ENCODE data around the gene GLIS2. TPM values are rescaled to one million over a fixed set of nuclear protein-coding genes. Genes with fewer than 3 reads are reported as not detected.

Gene GLIS2
- total and polyA plus RNA-seq, 3 donors from 2014 or later: 4.8 to 15.0 (median 6.7) TPM

DNA sequence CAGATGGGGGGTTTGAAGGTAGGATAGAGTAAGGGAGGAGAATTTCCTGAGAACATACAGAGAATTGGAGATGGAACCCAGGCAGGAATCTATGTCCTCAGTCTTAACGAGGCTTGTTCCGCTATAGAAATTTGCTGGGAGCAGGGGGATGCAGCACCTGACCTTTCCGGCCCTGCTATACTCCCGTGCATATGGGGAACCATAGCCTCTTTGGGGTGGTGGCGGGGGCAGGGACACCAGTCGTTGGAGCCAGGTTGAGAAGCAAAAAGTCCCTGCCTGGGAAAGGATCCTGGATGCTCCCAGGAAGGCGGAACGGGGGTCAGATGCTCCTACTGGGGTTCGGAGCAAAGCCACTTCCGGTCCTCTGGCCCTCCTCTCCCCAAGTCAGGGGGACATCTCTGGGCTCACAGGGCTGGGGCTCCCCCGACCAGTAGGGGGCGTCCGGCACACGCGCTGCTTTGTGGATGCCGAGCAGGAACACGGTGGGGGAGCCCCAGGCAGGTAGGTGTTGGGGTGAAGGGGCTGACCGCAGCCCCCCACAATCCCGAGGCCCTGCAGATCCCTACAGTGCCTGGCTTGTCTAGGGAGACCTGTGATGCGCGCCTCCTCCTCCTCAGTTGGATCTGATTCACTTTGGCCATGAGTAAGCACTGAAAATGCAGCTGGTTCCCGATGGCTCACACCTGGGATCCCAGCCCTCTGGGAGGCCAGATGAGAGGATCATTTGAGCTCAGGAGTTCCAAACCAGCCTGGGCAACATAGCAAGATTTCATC is 27.5 kb upstream of the GLIS2 start:
- no peaks in the 10 kb centered on the region for H3K36me3 ChIP-seq (ENCODE audit: low read depth, missing control alignments)
- intact Hi-C loops (cut with DNase I; ENCODE audit: low total_unique reads): loop anchor here (5.0 kb wide), 1 partner anchor 39 kb away; no protein-coding TSS in a partner anchor
- DNase-seq: peak; percentile 78
- 35 to 36% methylated on average over 13 to 22 of the region's 22 CpGs for WGBS, 2 donors
- TF ChIP-seq, protein P1, sequence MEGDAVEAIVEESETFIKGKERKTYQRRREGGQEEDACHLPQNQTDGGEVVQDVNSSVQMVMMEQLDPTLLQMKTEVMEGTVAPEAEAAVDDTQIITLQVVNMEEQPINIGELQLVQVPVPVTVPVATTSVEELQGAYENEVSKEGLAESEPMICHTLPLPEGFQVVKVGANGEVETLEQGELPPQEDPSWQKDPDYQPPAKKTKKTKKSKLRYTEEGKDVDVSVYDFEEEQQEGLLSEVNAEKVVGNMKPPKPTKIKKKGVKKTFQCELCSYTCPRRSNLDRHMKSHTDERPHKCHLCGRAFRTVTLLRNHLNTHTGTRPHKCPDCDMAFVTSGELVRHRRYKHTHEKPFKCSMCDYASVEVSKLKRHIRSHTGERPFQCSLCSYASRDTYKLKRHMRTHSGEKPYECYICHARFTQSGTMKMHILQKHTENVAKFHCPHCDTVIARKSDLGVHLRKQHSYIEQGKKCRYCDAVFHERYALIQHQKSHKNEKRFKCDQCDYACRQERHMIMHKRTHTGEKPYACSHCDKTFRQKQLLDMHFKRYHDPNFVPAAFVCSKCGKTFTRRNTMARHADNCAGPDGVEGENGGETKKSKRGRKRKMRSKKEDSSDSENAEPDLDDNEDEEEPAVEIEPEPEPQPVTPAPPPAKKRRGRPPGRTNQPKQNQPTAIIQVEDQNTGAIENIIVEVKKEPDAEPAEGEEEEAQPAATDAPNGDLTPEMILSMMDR (IDR thresholded peaks at IDR 0.05): peak; percentile 69 to 91 (median 75)
- TF ChIP-seq POLR2A (IDR thresholded peaks at IDR 0.05): no peak
- no peak overlapping the region for H3K27ac ChIP-seq
- H3K27me3 ChIP-seq: no peaks in the 10 kb centered on the region
- peaks cover 9% of the 10 kb centered on the region for H3K4me1 ChIP-seq
- no peaks in the 10 kb centered on the region for H3K9me3 ChIP-seq
- H3K4me3 ChIP-seq: no peak overlapping the region

DNA sequence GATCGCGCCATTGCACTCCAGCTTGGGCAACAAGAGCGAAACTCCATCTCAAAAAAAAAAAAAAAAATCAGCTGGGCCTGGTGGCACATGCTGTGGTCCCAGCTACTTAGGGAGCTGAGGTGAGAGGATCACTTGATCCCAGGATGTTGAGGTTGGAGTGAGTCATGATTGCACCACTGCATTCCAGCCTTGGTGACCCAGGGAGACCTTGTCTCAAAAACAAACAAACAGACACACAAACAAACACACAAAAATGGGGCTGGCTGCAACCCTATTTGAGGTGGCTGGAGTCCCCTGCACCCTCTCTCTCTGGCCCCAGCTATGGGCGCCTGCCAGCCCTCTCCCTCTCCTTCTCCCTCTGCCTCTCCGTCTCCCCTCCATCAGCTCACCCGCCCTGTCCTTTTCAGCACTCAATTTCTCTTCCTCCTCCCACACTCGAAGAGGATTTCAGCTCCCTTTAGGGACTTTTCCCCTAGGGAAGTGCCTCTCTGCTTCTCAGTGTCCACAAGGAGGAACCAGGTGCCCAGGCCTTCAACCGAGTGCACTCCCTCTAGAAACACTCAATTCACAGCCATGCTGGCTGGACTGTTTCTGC is 25.5 kb upstream of the GLIS2 start:
- Histone ChIP-seq H3K9me3 (no peaks in the 10 kb centered on the region), H3K27ac (no peak overlapping the region), H3K4me1 (peaks cover 17% of the 10 kb centered on the region), H3K36me3 (ENCODE audit: low read depth, missing control alignments) (no peaks in the 10 kb centered on the region), H3K4me3 (no peak overlapping the region), H3K27me3 (no peaks in the 10 kb centered on the region)
- TF ChIP-seq, protein P1 (IDR thresholded peaks at IDR 0.05): no peak
- no peak for TF ChIP-seq POLR2A (IDR thresholded peaks at IDR 0.05)
- no peak for DNase-seq
- intact Hi-C loops (cut with DNase I; ENCODE audit: low total_unique reads): no loop called here
- WGBS, 2 donors: 83 to 86% methylated on average over 8 of the region's 8 CpGs

DNA sequence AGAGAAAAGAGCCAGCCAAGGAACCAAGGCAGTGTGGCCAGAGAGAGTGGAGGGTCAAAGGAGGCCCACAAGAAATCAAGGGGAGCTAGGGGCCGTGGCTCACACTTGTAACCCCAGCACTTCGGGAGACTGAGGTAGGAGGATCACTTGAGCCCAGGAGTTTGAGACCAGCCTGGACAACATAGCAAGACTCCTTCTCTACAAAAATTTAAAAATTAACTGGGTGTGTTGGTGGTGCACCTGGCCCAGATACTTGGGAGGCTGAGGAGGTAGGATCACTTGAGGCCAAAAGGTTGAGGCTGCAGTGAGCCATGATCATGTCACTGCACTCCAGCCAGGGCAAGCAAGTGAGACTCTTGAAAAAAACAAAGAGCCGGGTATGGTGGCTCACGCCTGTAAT is 24.2 kb upstream of the GLIS2 start:
- Histone ChIP-seq H3K27ac (no peak overlapping the region), H3K4me3 (no peak overlapping the region), H3K36me3 (ENCODE audit: low read depth, missing control alignments) (no peaks in the 10 kb centered on the region), H3K4me1 (peaks cover 17% of the 10 kb centered on the region), H3K27me3 (no peaks in the 10 kb centered on the region), H3K9me3 (no peaks in the 10 kb centered on the region)
- TF ChIP-seq POLR2A (IDR thresholded peaks at IDR 0.05): no peak
- TF ChIP-seq, protein P1 (IDR thresholded peaks at IDR 0.05): no peak
- intact Hi-C loops (cut with DNase I; ENCODE audit: low total_unique reads): no loop called here
- DNase-seq: no peak
- WGBS, 2 donors: 87 to 97% methylated on average over 4 of the region's 4 CpGs

DNA sequence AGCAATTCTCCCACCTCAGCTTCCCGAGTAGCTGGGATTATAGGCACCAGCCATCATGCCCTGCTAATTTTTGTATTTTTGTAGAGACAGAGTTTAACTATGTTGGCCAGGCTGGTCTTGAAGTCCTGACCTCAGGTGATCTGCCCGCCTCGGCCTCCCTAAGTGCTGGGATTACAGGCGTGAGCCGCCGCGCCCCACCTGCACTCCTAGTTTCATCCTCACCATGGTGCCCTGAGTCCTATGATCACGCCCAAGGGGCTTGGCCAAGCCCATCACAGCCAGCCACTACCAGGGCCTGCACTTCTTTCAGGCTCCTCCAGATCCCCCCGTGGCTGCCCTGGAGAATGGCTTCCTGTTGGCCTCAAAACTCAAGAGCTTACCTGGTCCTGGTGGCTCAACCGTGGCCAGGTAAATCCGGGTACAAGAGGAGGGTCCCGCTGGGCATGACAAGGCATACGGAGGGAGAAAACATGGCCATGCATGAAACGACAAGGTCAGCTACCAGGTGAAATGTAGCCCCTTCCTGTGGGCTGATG is 22.6 kb upstream of the GLIS2 start:
- Histone ChIP-seq H3K4me3 (no peak overlapping the region), H3K27me3 (no peaks in the 10 kb centered on the region), H3K27ac (no peak overlapping the region), H3K9me3 (no peaks in the 10 kb centered on the region), H3K4me1 (peaks cover 15% of the 10 kb centered on the region), H3K36me3 (ENCODE audit: low read depth, missing control alignments) (no peaks in the 10 kb centered on the region)
- TF ChIP-seq, protein P1 (IDR thresholded peaks at IDR 0.05): no peak
- TF ChIP-seq POLR2A (IDR thresholded peaks at IDR 0.05): no peak
- DNase-seq: no peak
- intact Hi-C loops (cut with DNase I; ENCODE audit: low total_unique reads): no loop called here
- WGBS, 2 donors: 72 to 82% methylated on average over 13 to 14 of the region's 14 CpGs

Data from testis (tissue), 3 donors.